Endothelial cell of umbilical vein (primary cell): Measurements from ENCODE around the gene ANKS1B. TPM values are rescaled to one million over a fixed set of nuclear protein-coding genes. Genes with fewer than 3 reads are reported as not detected.

Experiments used
- BruUV-seq: library from RNA; stranded (reverse); fragments of 400-500 nt; replicated peaks from 2 replicates; lab custom pipeline; 2021; lab: Mats Ljungman, UMichigan
- CTCF ChIA-PET: fragments of 300-600, 350-600 bp; sonication (Branson Sonifier 250); formaldehyde crosslinking; loops from one replicate; lab custom pipeline; 2021; ENCODE audit warnings: antibody characterized with exemption, inconsistent platforms; lab: Charles Lee
- POLR2A ChIA-PET: fragments of 300-600, 350-600 bp; sonication (Branson Sonifier 250); formaldehyde crosslinking; loops from one replicate; lab custom pipeline; 2021; ENCODE audit warnings: antibody characterized with exemption, inconsistent platforms; lab: Charles Lee
- DNase-seq: peaks from one replicate; pipeline ENCODE4 v3.0.0-alpha.2; 2011; ENCODE audit warnings: low read depth, low spot score
- FAIRE-seq: peaks from 2 replicates; lab custom pipeline; 2011; peaks lifted over from hg19 to GRCh38; lab: Jason Lieb, UNC
- H2AFZ ChIP-seq: 2 replicates; pipeline ENCODE4 v1.6.0; 2012; ENCODE audit warnings: low read depth, low read length, control low read depth, inconsistent platforms
- H3K27ac ChIP-seq: 2 replicates; pipeline ENCODE4 v1.5.1; 2011; ENCODE audit warnings: low read depth, mild to moderate bottlenecking, control low read depth, low read length, moderate library complexity; ENCODE audit not compliant: insufficient read depth
- H3K27me3 ChIP-seq, 2 experiments: 2 replicates each; pipeline versions ENCODE4 v1.6.0 to v1.6.1; 2011; ENCODE audit warnings: low read length in 2 of 2, mixed read lengths in 1 of 2; ENCODE audit not compliant: control insufficient read depth in 2 of 2, insufficient read depth in 2 of 2
- H3K36me3 ChIP-seq, 2 experiments: 2 replicates in 1 of 2; 3 replicates in 1 of 2; pipeline ENCODE4 v1.5.1; 2011; ENCODE audit warnings: low read length in 2 of 2, mild to moderate bottlenecking in 1 of 2, moderate library complexity in 1 of 2; ENCODE audit not compliant: control insufficient read depth in 2 of 2, insufficient read depth in 2 of 2; ENCODE audit errors: extremely low read depth in 1 of 2
- H3K4me1 ChIP-seq: 3 replicates; pipeline ENCODE4 v1.5.1; 2011; ENCODE audit warnings: mild to moderate bottlenecking, low read length; ENCODE audit not compliant: control insufficient read depth, insufficient read depth; ENCODE audit errors: extremely low read depth
- H3K4me2 ChIP-seq: 2 replicates; pipeline ENCODE4 v1.6.1; 2011; ENCODE audit warnings: low read length, control low read depth, mixed read lengths; ENCODE audit not compliant: insufficient read depth
- H3K4me3 ChIP-seq, 3 experiments: fragments of 200-600 bp in 1 of 3; sonication (generic), shearing (Covaris generic) in 1 of 3; replicated peaks in 1 of 3; 2 replicates each; pipeline ENCODE4 v1.5.1; 2011 to 2016; ENCODE audit warnings: control low read depth in 3 of 3, low read length in 3 of 3, mild to moderate bottlenecking in 2 of 3, inconsistent platforms in 1 of 3, low read depth in 1 of 3, moderate library complexity in 1 of 3; ENCODE audit not compliant: insufficient read depth in 1 of 3
- H3K79me2 ChIP-seq: 2 replicates; pipeline ENCODE4 v1.6.0; 2012; ENCODE audit warnings: low read length, inconsistent platforms; ENCODE audit not compliant: control insufficient read depth, insufficient read depth
- H3K9ac ChIP-seq: replicated peaks from 2 replicates; pipeline ENCODE3; 2011; ENCODE audit warnings: low read length, control low read depth; ENCODE audit not compliant: insufficient read depth; ENCODE audit errors: extremely low read depth
- H3K9me1 ChIP-seq: replicated peaks from 3 replicates; pipeline ENCODE4 v1.6.0; 2011; ENCODE audit warnings: mild to moderate bottlenecking, low read length; ENCODE audit not compliant: control insufficient read depth, insufficient read depth; ENCODE audit errors: extremely low read depth
- H3K9me3 ChIP-seq: replicated peaks from 2 replicates; pipeline ENCODE4 v1.5.1; 2012; ENCODE audit warnings: low read length, inconsistent platforms; ENCODE audit not compliant: control insufficient read depth, insufficient read depth
- H4K20me1 ChIP-seq: replicated peaks from 2 replicates; pipeline ENCODE3; 2011; ENCODE audit warnings: mild to moderate bottlenecking, low read length; ENCODE audit not compliant: control insufficient read depth, insufficient read depth; ENCODE audit errors: extremely low read depth
- FOS ChIP-seq: IDR thresholded peaks from 2 replicates; pipeline ENCODE4 v1.6.1; 2011; ENCODE audit warnings: mild to moderate bottlenecking, low read length, moderate library complexity, borderline replicate concordance; ENCODE audit not compliant: insufficient read depth
- MYC ChIP-seq: IDR thresholded peaks from one replicate; pipeline ENCODE4 v1.6.1; 2011; ENCODE audit warnings: mild to moderate bottlenecking, low read depth, low read length
- dilution Hi-C: fragments of 300-500 bp; cut with MboI; formaldehyde crosslinking; loops from one replicate; pipeline ENCODE4 v1.15.0; 2019; ENCODE audit warnings: low sequenced_read_pairs; ENCODE audit not compliant: extremely low pct_ligation_motif_present
- intact Hi-C: fragments of 100-400 bp; cut with micrococcal nuclease; formaldehyde crosslinking; loops from one replicate; pipeline ENCODE4 v1.10.0; 2022
- polyA plus RNA-seq, 4 experiments: library from polyadenylated mRNA; depleted of rRNA in 3 of 4; stranded (reverse) in 3 of 4; unstranded in 1 of 4; fragments of >200 nt; gene quantifications; 2 replicates each; pipeline versions ENCODE4 v1.2.1 to v1.2.3, GENCODE V29; 2011 to 2012; ENCODE audit warnings: missing spikeins in 1 of 4
- total RNA-seq: library from RNA; stranded (reverse); gene quantifications from 2 replicates; pipeline ENCODE4 v1.2.3, GENCODE V29; 2021
- TF ChIP-seq, protein P1 (sequence below), 2 donors: IDR thresholded peaks; 1 replicate in 1 of 2; 2 replicates in 1 of 2; pipeline ENCODE4 v1.5.1; 2011; ENCODE audit warnings: low read length in 2 of 2, mild to moderate bottlenecking in 2 of 2, moderate library complexity in 2 of 2, control low read depth in 1 of 2, inconsistent platforms in 1 of 2, low read depth in 1 of 2; ENCODE audit not compliant: insufficient read depth in 1 of 2; ENCODE audit errors: extremely low read depth in 1 of 2

ANKS1B gene
- total and polyA plus RNA-seq, 2 donors (not counting 3 experiments of a cell fraction or from before 2014, with no cell fraction given), result 0.15 to 0.38 TPM

DNA sequence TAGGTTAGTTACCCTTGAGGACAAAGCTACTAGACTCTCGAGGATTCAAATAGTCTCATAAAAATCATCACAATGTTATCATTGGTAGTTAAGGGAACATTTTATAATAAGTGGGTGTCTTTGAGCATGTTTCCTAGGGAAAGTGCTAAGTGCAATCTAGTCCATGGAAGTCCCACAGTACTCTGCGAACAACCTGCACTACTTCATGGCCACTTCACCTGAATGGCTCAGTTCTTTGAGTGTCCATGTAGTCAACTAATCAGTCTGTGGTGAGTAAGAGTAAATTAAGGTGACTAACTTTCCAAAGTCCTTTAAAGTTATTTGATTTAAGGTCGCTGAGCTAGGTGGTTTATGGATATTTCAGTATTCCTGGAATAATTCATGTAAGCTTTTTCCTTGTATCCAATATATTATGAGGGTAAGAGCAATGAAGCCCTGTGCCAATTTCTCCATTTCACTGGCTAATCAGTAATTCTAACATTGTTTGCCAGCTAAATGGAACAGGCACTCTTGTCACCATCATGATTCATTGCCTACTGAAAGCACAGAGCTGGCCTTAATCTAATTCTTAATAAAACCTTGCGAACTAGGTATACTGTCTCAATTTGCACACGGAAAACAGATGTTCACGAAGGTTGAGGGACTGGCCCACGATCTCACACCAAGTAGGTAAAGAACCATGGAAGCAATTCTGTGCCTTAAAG, 844.6 kb downstream of the ANKS1B start:
- DNase-seq, result no peak
- no peaks in the 10 kb centered on the region for H4K20me1 ChIP-seq
- H3K4me2 ChIP-seq, result no peak overlapping the region
- H3K4me3 ChIP-seq, result no peak overlapping the region
- no peak overlapping the region for H2AFZ ChIP-seq
- no peak overlapping the region for H3K9ac ChIP-seq
- peaks cover 3% of the 10 kb centered on the region for H3K9me3 ChIP-seq
- TF ChIP-seq MYC (no peak), FOS (no peak)
- TF ChIP-seq, protein P1, sequence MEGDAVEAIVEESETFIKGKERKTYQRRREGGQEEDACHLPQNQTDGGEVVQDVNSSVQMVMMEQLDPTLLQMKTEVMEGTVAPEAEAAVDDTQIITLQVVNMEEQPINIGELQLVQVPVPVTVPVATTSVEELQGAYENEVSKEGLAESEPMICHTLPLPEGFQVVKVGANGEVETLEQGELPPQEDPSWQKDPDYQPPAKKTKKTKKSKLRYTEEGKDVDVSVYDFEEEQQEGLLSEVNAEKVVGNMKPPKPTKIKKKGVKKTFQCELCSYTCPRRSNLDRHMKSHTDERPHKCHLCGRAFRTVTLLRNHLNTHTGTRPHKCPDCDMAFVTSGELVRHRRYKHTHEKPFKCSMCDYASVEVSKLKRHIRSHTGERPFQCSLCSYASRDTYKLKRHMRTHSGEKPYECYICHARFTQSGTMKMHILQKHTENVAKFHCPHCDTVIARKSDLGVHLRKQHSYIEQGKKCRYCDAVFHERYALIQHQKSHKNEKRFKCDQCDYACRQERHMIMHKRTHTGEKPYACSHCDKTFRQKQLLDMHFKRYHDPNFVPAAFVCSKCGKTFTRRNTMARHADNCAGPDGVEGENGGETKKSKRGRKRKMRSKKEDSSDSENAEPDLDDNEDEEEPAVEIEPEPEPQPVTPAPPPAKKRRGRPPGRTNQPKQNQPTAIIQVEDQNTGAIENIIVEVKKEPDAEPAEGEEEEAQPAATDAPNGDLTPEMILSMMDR (IDR thresholded peaks at IDR 0.05; ENCODE audit: extremely low read depth in 1 of 2, insufficient read depth in 1 of 2, low read depth in 1 of 2, low read length in 2 of 2), result no peak
- no peak for FAIRE-seq
- H3K79me2 ChIP-seq, result no peaks in the 10 kb centered on the region
- dilution Hi-C loops, result no loop called here
- H3K36me3 ChIP-seq, result no peaks in the 10 kb centered on the region
- H3K4me1 ChIP-seq, result no peaks in the 10 kb centered on the region
- ChIA-PET POLR2A (no interaction called here), CTCF (no interaction called here)
- H3K9me1 ChIP-seq, result no peaks in the 10 kb centered on the region
- no peaks in the 10 kb centered on the region for H3K27me3 ChIP-seq
- H3K27ac ChIP-seq, result no peak overlapping the region
- intact Hi-C loops, result no loop called here
- no TSS peak for BruUV-seq

DNA sequence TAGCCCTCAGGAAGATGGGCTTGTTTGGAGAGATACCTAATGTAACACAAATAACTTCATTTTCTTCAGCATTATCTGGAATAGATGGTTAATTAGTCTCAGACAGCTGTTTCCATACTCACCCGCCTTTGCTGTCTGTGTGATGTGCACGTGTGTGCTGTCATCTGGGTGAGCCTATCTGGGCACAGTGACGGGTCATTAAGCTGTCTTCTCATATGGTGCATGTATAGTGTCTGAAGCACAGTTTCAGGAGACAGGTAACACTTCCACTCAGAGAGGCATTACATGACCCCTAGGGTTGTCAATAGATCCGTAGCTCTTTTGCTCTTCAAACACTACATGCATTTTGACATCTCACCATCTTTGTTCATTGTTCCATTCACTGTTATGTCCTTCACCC, 846.3 kb downstream of the ANKS1B start:
- DNase-seq (no peak), FAIRE-seq (no peak)
- no TSS peak for BruUV-seq
- intact Hi-C loops (no loop called here), dilution Hi-C loops (no loop called here)
- Histone ChIP-seq H3K27ac (no peak overlapping the region), H3K79me2 (no peaks in the 10 kb centered on the region), H3K27me3 (no peaks in the 10 kb centered on the region), H3K4me3 (no peak overlapping the region), H3K9me1 (no peaks in the 10 kb centered on the region), H3K4me2 (no peak overlapping the region), H3K9ac (no peak overlapping the region), H2AFZ (no peak overlapping the region), H4K20me1 (no peaks in the 10 kb centered on the region), H3K36me3 (no peaks in the 10 kb centered on the region), H3K4me1 (no peaks in the 10 kb centered on the region), H3K9me3 (no peaks in the 10 kb centered on the region)
- CTCF ChIA-PET, result no interaction called here
- no peak for TF ChIP-seq FOS
- POLR2A ChIA-PET, result no interaction called here
